Measurements from ENCODE around the gene FCHSD1.

- TF ChIP-seq CTCF (IDR thresholded peaks at IDR 0.05) (no peak), POLR2A (IDR thresholded peaks at IDR 0.05) (no peak), POLR2AphosphoS5 (IDR thresholded peaks at IDR 0.05; ENCODE audit: insufficient read depth in 1 of 2, low read depth in 1 of 2) (no peak)
These were observed 12.4 kb downstream of the FCHSD1 start for GRCh38 chr5:141638771-141639170.
